HG03280 (cell line): ENCODE results near the gene ZNF525.
"Not testable (repeated sequence)": the region's sequence is repeated elsewhere in the genome, so short reads cannot be mapped to it uniquely, and the experiment has no call there.

Experiments
- ATAC-seq: cut with Tn5 transposase; IDR thresholded peaks from one replicate; pipeline ENCODE4 v1.9.1; 2021; ENCODE audit warnings: mild to moderate bottlenecking, moderate library complexity; ENCODE audit not compliant: unreplicated experiment

The ZNF525 gene

GRCh38 chr19:53394974-53395839 is 29.7 kb downstream of the ZNF525 start, which contains the start of gene ZNF765:
Gene ZNF765 (plus strand): TSS chr19:53395149. CDS start chr19:53398016, 2,867 bp downstream.
- ATAC-seq: peak; percentile 89

- not testable (repeated sequence) for ATAC-seq
Measured at GRCh38 chr19:53395840-53396524, 30.5 kb downstream of the ZNF525 start.

- no peak for ATAC-seq
Measured at GRCh38 chr19:53396525-53396868, 31.0 kb downstream of the ZNF525 start.

- not testable (repeated sequence) for ATAC-seq
Measured at GRCh38 chr19:53397918-53398317, 32.4 kb downstream of the ZNF525 start.

- no peak for ATAC-seq
Measured at GRCh38 chr19:53409505-53410204, 44.1 kb downstream of the ZNF525 start.

GRCh38 chr19:53420520-53421315 is 55.2 kb downstream of the ZNF525 start:
- not testable (repeated sequence) for ATAC-seq

GRCh38 chr19:53422551-53422950 is 57.0 kb downstream of the ZNF525 start:
- ATAC-seq: no peak

- not testable (repeated sequence) for ATAC-seq
Measured at GRCh38 chr19:53423074-53423473, 57.6 kb downstream of the ZNF525 start.

GRCh38 chr19:53423680-53424079 is 58.2 kb downstream of the ZNF525 start:
- ATAC-seq: not testable (repeated sequence)

- no peak for ATAC-seq
Measured at GRCh38 chr19:53424968-53425597, 59.6 kb downstream of the ZNF525 start.

- ATAC-seq: peak; percentile 99
Measured at GRCh38 chr19:53431399-53432087, 66.0 kb downstream of the ZNF525 start, which contains the start of gene ZNF761. Gene ZNF761 (plus strand): TSS chr19:53431984. CDS start chr19:53447269, 15,285 bp downstream.

- peak; percentile 12 for ATAC-seq
Measured at GRCh38 chr19:53432088-53432661, 66.7 kb downstream of the ZNF525 start.
